Measurements from ENCODE around the gene AATF. TPM values are rescaled to one million over a fixed set of nuclear protein-coding genes. Genes with fewer than 3 reads are reported as not detected.

AATF gene
- total and polyA plus RNA-seq, 2 of the 8 experiments (the other 6 are each of a cell fraction or from before 2014, with no cell fraction given) = 20.1 to 62.8 TPM

GRCh38 chr17:36946726-36947091, 2.0 kb upstream of the AATF start (continued):
- no peak for TF ChIP-seq MAFK (IDR thresholded peaks at IDR 0.05; ENCODE audit: low read depth, low read length)
- TF ChIP-seq SUZ12 (IDR thresholded peaks at IDR 0.05; ENCODE audit: low read length) = no peak; the same call in 1 of the 2 replicates
- no peak for TF ChIP-seq USF2 (IDR thresholded peaks at IDR 0.05; ENCODE audit: low read length)
- no peak for TF ChIP-seq KDM5A (IDR thresholded peaks at IDR 0.05; ENCODE audit: low read length)
- TF ChIP-seq TBP (IDR thresholded peaks at IDR 0.05; ENCODE audit: low read depth, low read length) = no peak
- no peak for TF ChIP-seq BACH1 (IDR thresholded peaks at IDR 0.05; ENCODE audit: low read length)
- no peak for TF ChIP-seq CEBPB (IDR thresholded peaks at IDR 0.05; ENCODE audit: low read depth, low read length)
- no peak for TF ChIP-seq GTF2F1 (IDR thresholded peaks at IDR 0.05; ENCODE audit: borderline replicate concordance, low read depth, low read length)
- TF ChIP-seq TCF12 (IDR thresholded peaks at IDR 0.05; ENCODE audit: low read depth, low read length) = no peak
- no peak for TF ChIP-seq JUN (IDR thresholded peaks at IDR 0.05; ENCODE audit: low read depth, low read length)
- TF ChIP-seq RBBP5 (IDR thresholded peaks at IDR 0.05; ENCODE audit: borderline replicate concordance, low read depth, low read length) = no peak
- no peak for TF ChIP-seq ZNF274 (IDR thresholded peaks at IDR 0.05; ENCODE audit: borderline replicate concordance, extremely low read depth, low read length)
- no peak for TF ChIP-seq NANOG (IDR thresholded peaks at IDR 0.05; ENCODE audit: insufficient read depth, low read depth, low read length, poor library complexity, severe bottlenecking)
- no peak for TF ChIP-seq EGR1 (IDR thresholded peaks at IDR 0.05; ENCODE audit: borderline replicate concordance, low read depth, low read length)
- TF ChIP-seq EP300 (IDR thresholded peaks at IDR 0.05; ENCODE audit: borderline replicate concordance in 1 of 2, low read depth in 2 of 2, low read length in 2 of 2) = no peak
- 0 out of 2 replicates have a peak, but pooled peaks have one; percentile 17 for TF ChIP-seq YY1 (IDR thresholded peaks at IDR 0.05; ENCODE audit: low read depth, low read length)
- no peak for TF ChIP-seq RAD21 (IDR thresholded peaks at IDR 0.05 in 1 of 2, conservative IDR thresholded peaks at IDR 0.05 in 1 of 2; ENCODE audit: low read depth in 2 of 2, low read length in 2 of 2)
- no peak for TF ChIP-seq CBX8 (IDR thresholded peaks at IDR 0.05; ENCODE audit: borderline replicate concordance, low read depth, low read length)
- TF ChIP-seq POU5F1 (IDR thresholded peaks at IDR 0.05; ENCODE audit: low read depth, low read length) = no peak

Measured in H1 (cell line).